Activated CD4-positive, alpha-beta T cell treated with anti-CD3 and anti-CD28 coated beads, Interleukin-2, amount 10 ng/mL, durations not matched to agents 7 days and 5 days (primary cell): ENCODE measurements around the gene FHIT. TPM values are rescaled to one million over a fixed set of nuclear protein-coding genes. Genes with fewer than 3 reads are reported as not detected.
"Not testable (repeated sequence)": the region's sequence is repeated elsewhere in the genome, so short reads cannot be mapped to it uniquely, and the experiment has no call there.

ENCODE experiments used
- CTCF ChIA-PET: fragments of 350-600 bp; sonication (Branson Sonifier 250); formaldehyde crosslinking; loops from one replicate; lab custom pipeline; 2021; ENCODE audit warnings: antibody characterized with exemption; lab: Charles Lee
- POLR2A ChIA-PET: fragments of 350-600 bp; sonication (Branson Sonifier 250); formaldehyde crosslinking; loops from one replicate; lab custom pipeline; 2021; ENCODE audit warnings: antibody characterized with exemption; lab: Charles Lee
- DNase-seq: peaks from one replicate; pipeline ENCODE4 v3.0.0-alpha.2; 2020
- H3K27ac Mint-ChIP-seq: one replicate; pipeline ENCODE4 v1.8.0; 2021; ENCODE audit warnings: mild to moderate bottlenecking, moderate library complexity, mixed read lengths
- H3K27me3 Mint-ChIP-seq: one replicate; pipeline ENCODE4 v1.8.0; 2021; ENCODE audit warnings: mixed read lengths
- H3K36me3 Mint-ChIP-seq: one replicate; pipeline ENCODE4 v1.8.0; 2021; ENCODE audit warnings: low read depth, mixed read lengths
- H3K4me1 Mint-ChIP-seq: one replicate; pipeline ENCODE4 v1.8.0; 2021; ENCODE audit warnings: mixed read lengths
- H3K4me3 Mint-ChIP-seq: one replicate; pipeline ENCODE4 v1.8.0; 2021; ENCODE audit warnings: mild to moderate bottlenecking, moderate library complexity, mixed read lengths
- H3K9me3 Mint-ChIP-seq: one replicate; pipeline ENCODE4 v1.8.0; 2021; ENCODE audit warnings: mixed read lengths
- total RNA-seq, 2 experiments: library from RNA; stranded (reverse); gene quantifications; one replicate each; pipeline ENCODE4 v1.2.3, GENCODE V29; 2021

The FHIT gene
- total RNA-seq, 2 experiments from 2014 or later, result 39.4 to 41.2 TPM

DNA sequence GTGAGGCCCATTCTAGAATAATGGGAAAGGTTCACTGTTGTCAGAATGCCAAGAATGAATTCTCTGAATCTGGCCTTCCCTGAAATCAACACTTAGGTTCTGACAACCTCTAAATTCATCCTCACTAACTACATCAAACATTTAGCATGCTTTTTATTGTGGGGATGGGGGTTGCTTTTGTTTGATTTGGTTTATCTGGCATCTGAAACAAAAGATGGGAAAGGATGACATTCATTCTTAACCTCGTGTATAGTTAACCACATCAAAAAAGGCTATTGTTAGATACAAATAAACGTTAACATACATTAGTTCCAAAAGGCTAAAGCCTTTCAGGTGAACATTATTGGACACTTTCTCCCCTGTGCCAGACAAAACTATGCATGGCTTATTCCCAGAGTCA is 357.3 kb downstream of the FHIT start:
- Mint-ChIP-seq H3K27ac (no peak overlapping the region), H3K36me3 (no peaks in the 10 kb centered on the region), H3K4me3 (no peak overlapping the region), H3K9me3 (no peaks in the 10 kb centered on the region), H3K4me1 (no peaks in the 10 kb centered on the region), H3K27me3 (no peaks in the 10 kb centered on the region)
- POLR2A ChIA-PET, result no interaction called here
- DNase-seq, result no peak
- CTCF ChIA-PET, result no interaction called here

DNA sequence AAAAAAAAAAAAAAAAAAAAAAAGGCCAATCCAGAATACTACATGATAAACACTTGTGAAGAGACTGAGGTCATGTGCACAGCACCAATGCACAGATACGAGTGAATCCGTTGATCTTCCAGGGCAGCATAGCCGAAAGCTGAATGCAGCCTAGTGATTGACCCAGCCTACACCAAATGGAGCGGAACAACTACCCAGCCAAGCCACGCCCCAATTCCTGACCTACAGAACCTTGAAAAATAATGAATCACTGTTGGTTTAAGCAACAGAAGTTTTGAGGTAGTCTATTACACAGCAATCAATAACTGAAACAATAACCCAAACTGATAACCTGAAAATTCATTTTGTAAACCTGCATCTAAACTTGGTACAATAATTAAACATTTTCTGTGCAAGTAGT is 361.0 kb downstream of the FHIT start:
- no peak overlapping the region for H3K27ac Mint-ChIP-seq
- H3K4me1 Mint-ChIP-seq, result no peaks in the 10 kb centered on the region
- no peak for DNase-seq
- H3K36me3 Mint-ChIP-seq, result no peaks in the 10 kb centered on the region
- no peaks in the 10 kb centered on the region for H3K27me3 Mint-ChIP-seq
- CTCF ChIA-PET, result no interaction called here
- POLR2A ChIA-PET, result no interaction called here
- H3K4me3 Mint-ChIP-seq, result no peak overlapping the region
- H3K9me3 Mint-ChIP-seq, result no peaks in the 10 kb centered on the region

GRCh38 chr3:60888952-60889351 is 362.3 kb downstream of the FHIT start:
- POLR2A ChIA-PET, CTCF ChIA-PET: not testable (repeated sequence)

DNA sequence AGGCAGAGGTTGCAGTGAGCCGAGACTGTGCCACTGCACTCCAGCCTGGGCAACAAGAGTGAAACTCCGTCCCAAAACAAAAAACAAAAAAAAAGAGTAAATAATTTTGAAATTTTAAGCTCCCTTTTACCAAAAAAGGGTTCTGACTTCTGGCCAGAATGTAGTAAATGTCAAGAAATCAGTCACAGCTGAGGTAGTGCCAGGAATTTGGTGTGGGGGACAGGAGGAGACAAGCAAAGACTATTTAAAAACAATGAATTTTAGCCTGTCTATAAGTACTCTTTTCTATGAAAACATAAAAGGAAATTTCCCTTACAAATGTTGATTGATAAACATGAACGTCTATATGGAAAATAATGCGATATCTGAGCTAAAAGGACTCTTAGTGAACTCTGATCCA is 363.7 kb downstream of the FHIT start:
- Mint-ChIP-seq H3K9me3 (peaks cover 6% of the 10 kb centered on the region), H3K4me3 (no peak overlapping the region), H3K27me3 (no peaks in the 10 kb centered on the region), H3K27ac (no peak overlapping the region), H3K4me1 (no peaks in the 10 kb centered on the region), H3K36me3 (no peaks in the 10 kb centered on the region)
- CTCF ChIA-PET, result no interaction called here
- POLR2A ChIA-PET, result no interaction called here
- DNase-seq, result no peak

More at GRCh38 chr3:60888952-60889351, 362.3 kb downstream of the FHIT start:
- not testable (repeated sequence) for H3K9me3 Mint-ChIP-seq, H3K4me3 Mint-ChIP-seq, H3K27ac Mint-ChIP-seq, H3K36me3 Mint-ChIP-seq, DNase-seq, H3K4me1 Mint-ChIP-seq, H3K27me3 Mint-ChIP-seq

- ChIA-PET CTCF (no interaction called here), POLR2A (no interaction called here)
- DNase-seq, result no peak
- Mint-ChIP-seq H3K9me3 (peaks cover 11% of the 10 kb centered on the region), H3K36me3 (no peaks in the 10 kb centered on the region), H3K27ac (no peak overlapping the region), H3K4me1 (no peaks in the 10 kb centered on the region), H3K27me3 (no peaks in the 10 kb centered on the region), H3K4me3 (no peak overlapping the region)
These were observed 364.7 kb downstream of the FHIT start for GRCh38 chr3:60886518-60886917.

DNA sequence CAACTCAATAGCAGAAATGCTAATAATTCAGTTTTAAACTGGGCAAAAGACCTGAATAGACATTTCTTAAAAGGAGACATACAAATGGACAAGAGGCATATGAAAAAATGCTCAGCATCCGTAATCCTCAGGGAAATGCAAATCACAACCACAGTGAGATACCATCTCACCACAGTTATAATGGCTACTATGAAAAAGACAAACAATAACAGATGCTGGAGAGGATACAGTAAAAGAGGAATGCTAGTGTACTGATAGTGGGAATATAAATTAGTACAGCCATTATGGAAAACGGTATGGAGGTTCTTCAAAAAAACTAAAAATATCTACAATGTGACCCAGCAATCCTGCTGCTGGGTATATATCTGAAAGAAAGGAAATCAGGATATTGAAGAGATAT is 367.2 kb downstream of the FHIT start:
- DNase-seq, result no peak
- ChIA-PET POLR2A (no interaction called here), CTCF (no interaction called here)
- H3K9me3 Mint-ChIP-seq, result peaks cover 20% of the 10 kb centered on the region
- no peak overlapping the region for H3K4me3 Mint-ChIP-seq
- no peaks in the 10 kb centered on the region for H3K36me3 Mint-ChIP-seq
- H3K4me1 Mint-ChIP-seq, result no peaks in the 10 kb centered on the region
- no peak overlapping the region for H3K27ac Mint-ChIP-seq
- no peaks in the 10 kb centered on the region for H3K27me3 Mint-ChIP-seq

- Mint-ChIP-seq H3K4me3 (no peak overlapping the region), H3K9me3 (peaks cover 11% of the 10 kb centered on the region), H3K4me1 (no peaks in the 10 kb centered on the region), H3K27ac (no peak overlapping the region), H3K27me3 (no peaks in the 10 kb centered on the region), H3K36me3 (no peaks in the 10 kb centered on the region)
- ChIA-PET CTCF (no interaction called here), POLR2A (no interaction called here)
- no peak for DNase-seq
These were observed 374.1 kb downstream of the FHIT start for GRCh38 chr3:60877188-60877587.

GRCh38 chr3:60870396-60870795 is 380.9 kb downstream of the FHIT start:
- Mint-ChIP-seq H3K9me3 (peaks cover 2% of the 10 kb centered on the region), H3K4me1 (no peaks in the 10 kb centered on the region), H3K4me3 (no peak overlapping the region), H3K27me3 (no peaks in the 10 kb centered on the region), H3K27ac (no peak overlapping the region), H3K36me3 (no peaks in the 10 kb centered on the region)
- no peak for DNase-seq
- ChIA-PET CTCF (no interaction called here), POLR2A (no interaction called here)

GRCh38 chr3:60867200-60867599 is 384.1 kb downstream of the FHIT start:
- no peaks in the 10 kb centered on the region for H3K4me1 Mint-ChIP-seq
- CTCF ChIA-PET, result no interaction called here
- H3K27me3 Mint-ChIP-seq, result no peaks in the 10 kb centered on the region
- no peaks in the 10 kb centered on the region for H3K36me3 Mint-ChIP-seq
- DNase-seq, result no peak
- H3K4me3 Mint-ChIP-seq, result no peak overlapping the region
- H3K27ac Mint-ChIP-seq, result no peak overlapping the region
- H3K9me3 Mint-ChIP-seq, result peaks cover 4% of the 10 kb centered on the region
- POLR2A ChIA-PET, result no interaction called here

GRCh38 chr3:60856257-60857046 is 394.8 kb downstream of the FHIT start:
- no peaks in the 10 kb centered on the region for H3K4me1 Mint-ChIP-seq
- no peak overlapping the region for H3K4me3 Mint-ChIP-seq
- ChIA-PET CTCF (no interaction called here), POLR2A (no interaction called here)
- H3K27ac Mint-ChIP-seq, result no peak overlapping the region
- peaks cover 12% of the 10 kb centered on the region for H3K9me3 Mint-ChIP-seq
- H3K27me3 Mint-ChIP-seq, result no peaks in the 10 kb centered on the region
- no peak for DNase-seq
- no peaks in the 10 kb centered on the region for H3K36me3 Mint-ChIP-seq

GRCh38 chr3:60855250-60855649 is 396.0 kb downstream of the FHIT start:
- no peak for DNase-seq
- ChIA-PET CTCF (no interaction called here), POLR2A (no interaction called here)
- Mint-ChIP-seq H3K27me3 (no peaks in the 10 kb centered on the region), H3K9me3 (peaks cover 10% of the 10 kb centered on the region), H3K36me3 (no peaks in the 10 kb centered on the region), H3K4me1 (no peaks in the 10 kb centered on the region), H3K4me3 (no peak overlapping the region), H3K27ac (no peak overlapping the region)

GRCh38 chr3:60854791-60855190 is 396.5 kb downstream of the FHIT start:
- ChIA-PET CTCF (interaction anchor here (0.7 kb wide), 1 partner anchor 1691 kb away, joined by 4 read pairs; no protein-coding TSS in a partner anchor), POLR2A (no interaction called here)
- Mint-ChIP-seq H3K4me3 (no peak overlapping the region), H3K9me3 (peaks cover 10% of the 10 kb centered on the region), H3K27me3 (no peaks in the 10 kb centered on the region), H3K4me1 (no peaks in the 10 kb centered on the region), H3K36me3 (no peaks in the 10 kb centered on the region), H3K27ac (no peak overlapping the region)
- DNase-seq, result no peak

GRCh38 chr3:60847791-60848190 is 403.5 kb downstream of the FHIT start:
- ChIA-PET POLR2A (no interaction called here), CTCF (no interaction called here)
- no peaks in the 10 kb centered on the region for H3K9me3 Mint-ChIP-seq
- H3K27ac Mint-ChIP-seq, result no peak overlapping the region
- H3K36me3 Mint-ChIP-seq, result no peaks in the 10 kb centered on the region
- no peaks in the 10 kb centered on the region for H3K4me1 Mint-ChIP-seq
- H3K27me3 Mint-ChIP-seq, result no peaks in the 10 kb centered on the region
- no peak for DNase-seq
- no peak overlapping the region for H3K4me3 Mint-ChIP-seq

DNA sequence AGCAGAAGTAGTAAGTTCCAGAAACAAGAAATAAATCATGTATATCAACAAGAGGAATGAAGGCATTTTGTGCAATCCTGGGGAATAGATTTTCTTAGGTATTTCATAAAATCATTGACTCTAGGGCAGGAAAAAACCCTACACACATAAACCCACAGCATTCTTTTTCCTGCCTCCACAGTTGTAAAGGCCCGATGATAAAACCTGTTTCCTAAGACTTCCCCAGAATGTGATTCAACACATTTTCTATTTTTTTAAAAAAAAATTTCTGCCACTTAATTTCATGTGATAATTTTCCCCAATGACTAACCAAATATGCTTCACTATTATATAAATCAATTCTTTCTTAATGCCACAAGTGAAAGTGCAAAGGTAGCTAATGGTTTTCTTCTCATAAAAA is 407.0 kb downstream of the FHIT start:
- ChIA-PET POLR2A (no interaction called here), CTCF (interaction anchor here (0.6 kb wide), 2 partner anchors 62 to 891 kb away, joined by 3 to 4 read pairs; no protein-coding TSS in a partner anchor)
- no peak for DNase-seq
- H3K4me3 Mint-ChIP-seq, result no peak overlapping the region
- H3K27ac Mint-ChIP-seq, result no peak overlapping the region
- H3K9me3 Mint-ChIP-seq, result no peaks in the 10 kb centered on the region
- H3K27me3 Mint-ChIP-seq, result no peaks in the 10 kb centered on the region
- H3K4me1 Mint-ChIP-seq, result no peaks in the 10 kb centered on the region
- no peaks in the 10 kb centered on the region for H3K36me3 Mint-ChIP-seq
